ENCODE results near the gene RCE1. TPM values are rescaled to one million over a fixed set of nuclear protein-coding genes. Genes with fewer than 3 reads are reported as not detected.
"Not testable (repeated sequence)": the region's sequence is repeated elsewhere in the genome, so short reads cannot be mapped to it uniquely, and the experiment has no call there.

The RCE1 gene, protein sequence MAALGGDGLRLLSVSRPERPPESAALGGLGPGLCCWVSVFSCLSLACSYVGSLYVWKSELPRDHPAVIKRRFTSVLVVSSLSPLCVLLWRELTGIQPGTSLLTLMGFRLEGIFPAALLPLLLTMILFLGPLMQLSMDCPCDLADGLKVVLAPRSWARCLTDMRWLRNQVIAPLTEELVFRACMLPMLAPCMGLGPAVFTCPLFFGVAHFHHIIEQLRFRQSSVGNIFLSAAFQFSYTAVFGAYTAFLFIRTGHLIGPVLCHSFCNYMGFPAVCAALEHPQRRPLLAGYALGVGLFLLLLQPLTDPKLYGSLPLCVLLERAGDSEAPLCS
- 17.4 and 17.8 TPM in 2 replicates for total RNA-seq (2014; rRNA removed; shearing (Covaris generic))
- 23.1 and 24.3 TPM in 2 replicates for polyA plus RNA-seq (2015; cell fraction: cytosol; rRNA removed)
- 36.8 and 48.6 TPM in 2 replicates for polyA plus RNA-seq (2015; cell fraction: nucleus; rRNA removed)

DNA sequence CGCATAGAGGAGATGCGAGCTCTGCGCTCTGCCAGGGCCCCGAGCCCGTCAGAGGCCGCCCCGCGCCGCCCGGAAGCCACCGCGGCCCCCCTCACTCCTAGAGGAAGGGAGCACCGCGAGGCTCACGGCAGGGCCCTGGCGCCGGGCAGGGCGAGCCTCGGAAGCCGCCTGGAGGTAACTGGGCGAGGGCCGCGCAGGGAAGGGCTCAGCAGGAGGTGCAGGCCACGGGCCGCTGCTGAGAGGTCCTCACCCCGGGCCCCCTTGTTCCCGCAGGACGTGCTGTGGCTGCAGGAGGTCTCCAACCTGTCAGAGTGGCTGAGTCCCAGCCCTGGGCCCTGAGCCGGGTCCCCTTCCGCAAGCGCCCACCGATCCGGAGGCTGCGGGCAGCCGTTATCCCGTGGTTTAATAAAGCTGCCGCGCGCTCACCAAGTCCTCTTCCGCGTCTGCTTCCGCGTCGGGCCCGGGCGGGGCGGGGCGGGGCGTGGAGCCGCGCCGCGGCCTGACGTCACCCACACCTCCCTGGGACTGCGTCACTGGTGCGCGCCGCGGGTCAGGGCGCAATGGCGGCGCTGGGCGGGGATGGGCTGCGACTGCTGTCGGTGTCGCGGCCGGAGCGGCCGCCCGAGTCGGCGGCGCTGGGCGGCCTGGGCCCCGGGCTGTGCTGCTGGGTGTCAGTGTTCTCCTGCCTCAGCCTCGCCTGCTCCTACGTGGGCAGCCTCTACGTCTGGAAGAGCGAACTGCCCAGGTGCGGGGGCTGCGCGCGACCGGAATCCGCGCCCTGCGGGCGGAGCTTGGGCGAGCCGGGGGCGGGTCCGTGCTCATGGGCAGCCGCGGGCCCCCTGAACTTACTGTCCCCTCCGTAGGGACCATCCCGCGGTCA, at the start of gene RCE1:
Gene RCE1, plus strand, starts transcription at position 546 of the 880 bp plus-strand sequence. Its CDS starts 15 bp downstream, at position 561.
- in situ Hi-C loops (cut with HindIII; ENCODE audit: low pct_unique_long_range_greater_than_20kb, low sequenced_read_pairs), result no loop called here
- DNase-seq (ENCODE audit: low read depth, low spot score), result peak; percentile 75

DNA sequence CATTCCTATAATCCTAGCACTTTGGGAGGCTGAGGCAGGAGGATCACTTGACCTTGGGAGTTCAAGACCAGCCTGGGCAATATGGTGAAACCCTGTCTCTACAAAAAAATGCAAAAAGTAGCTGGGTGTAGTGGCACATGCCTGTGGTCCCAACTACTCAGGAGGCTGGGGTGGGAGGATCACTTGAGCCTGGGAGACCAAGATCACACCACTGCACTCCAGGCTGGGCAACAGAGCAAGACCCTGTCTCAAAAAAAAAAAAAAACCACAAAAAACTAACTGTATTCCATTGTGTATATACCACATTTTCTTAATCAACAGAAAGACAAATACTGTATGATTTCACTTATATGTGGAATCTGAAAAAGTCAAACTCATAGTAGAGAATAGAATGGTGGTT, 43.4 kb upstream of the RCE1 start:
- in situ Hi-C loops (cut with HindIII; ENCODE audit: low pct_unique_long_range_greater_than_20kb, low sequenced_read_pairs); DNase-seq (ENCODE audit: low read depth, low spot score): not testable (repeated sequence)

DNA sequence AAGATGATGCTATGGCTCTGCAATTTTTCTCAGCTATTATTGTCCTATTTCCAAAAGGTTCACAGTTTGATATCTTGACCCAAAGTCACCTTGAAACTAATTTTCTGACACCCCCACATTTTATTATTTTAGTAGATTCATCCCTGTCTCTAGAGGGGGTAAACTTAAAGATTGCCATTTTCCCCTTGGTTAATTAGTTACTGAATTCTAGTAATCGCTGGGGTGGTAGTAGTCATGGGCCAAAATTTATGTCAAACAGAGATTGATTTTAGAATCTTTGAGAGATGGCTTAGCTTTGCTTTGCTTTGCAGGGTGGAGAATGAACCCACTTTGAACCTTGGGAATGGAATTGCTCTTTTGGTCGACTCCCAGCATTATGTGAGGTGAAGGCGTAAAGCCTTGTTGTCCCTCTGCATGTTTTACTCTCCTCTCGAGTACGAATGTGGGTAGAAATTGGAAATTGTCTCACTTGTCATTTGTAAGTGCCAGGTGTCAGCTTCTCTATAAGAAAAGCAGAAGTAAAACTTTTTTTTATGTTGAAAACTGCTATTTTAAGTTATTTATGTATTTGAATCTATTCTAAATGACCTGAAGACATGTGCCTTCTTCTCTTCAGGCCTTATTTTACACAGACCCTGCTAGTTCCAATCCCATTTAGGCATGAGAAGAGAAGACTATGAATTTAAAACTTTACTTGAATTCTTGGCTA, 42.4 kb upstream of the RCE1 start:
- DNase-seq (ENCODE audit: low read depth, low spot score), result no peak
- in situ Hi-C loops (cut with HindIII; ENCODE audit: low pct_unique_long_range_greater_than_20kb, low sequenced_read_pairs), result no loop called here

DNA sequence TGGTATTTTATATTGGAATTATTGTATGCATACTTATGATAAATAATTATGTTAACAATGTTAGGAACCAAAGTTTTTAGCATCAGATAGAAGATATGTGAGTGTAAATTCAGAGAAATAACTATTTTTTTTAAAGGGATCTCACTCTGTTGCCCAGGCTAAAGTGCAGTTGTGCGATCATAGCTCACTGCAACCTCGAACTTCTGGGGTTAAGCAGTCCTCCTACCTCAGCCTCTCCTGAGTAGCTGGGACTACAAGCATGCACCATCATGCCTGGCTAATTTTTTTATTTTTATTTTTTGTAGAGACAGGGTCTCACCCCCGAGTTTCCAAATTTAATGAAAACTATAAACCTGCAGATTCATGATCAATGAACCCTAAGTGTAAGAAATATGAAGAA, 33.6 kb upstream of the RCE1 start:
- in situ Hi-C loops (cut with HindIII; ENCODE audit: low pct_unique_long_range_greater_than_20kb, low sequenced_read_pairs), result no loop called here

DNA sequence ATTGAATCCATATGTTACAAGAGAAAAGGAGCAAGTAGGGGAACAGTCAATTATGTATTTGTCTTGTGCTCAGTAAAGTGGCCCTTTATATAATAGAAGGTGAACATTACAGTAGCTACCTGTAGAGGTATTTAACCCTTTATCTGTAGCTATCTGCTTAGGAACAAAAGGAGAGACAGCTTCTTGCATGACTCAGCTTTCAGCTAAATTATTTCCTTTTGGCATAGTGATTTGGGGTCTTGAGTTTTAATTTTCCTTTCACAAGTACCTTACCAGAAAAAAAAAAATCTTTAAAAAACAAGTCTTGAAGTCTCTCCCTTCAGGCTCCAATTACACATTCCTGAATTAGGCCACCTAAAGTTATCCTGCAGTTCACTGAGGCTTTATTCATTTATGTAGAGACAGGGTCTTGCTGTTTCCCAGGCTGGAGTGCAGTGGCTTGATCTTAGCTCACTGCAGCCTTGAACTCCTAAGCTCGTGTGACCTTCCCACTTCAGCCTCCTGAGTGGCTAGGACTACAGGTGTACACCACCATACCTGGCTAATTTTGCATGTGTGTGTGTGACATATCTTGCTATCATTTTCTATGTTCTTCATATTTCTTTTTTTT, 32.6 kb upstream of the RCE1 start:
- in situ Hi-C loops (cut with HindIII; ENCODE audit: low pct_unique_long_range_greater_than_20kb, low sequenced_read_pairs), result no loop called here
- no peak for DNase-seq (ENCODE audit: low read depth, low spot score)

More for the DNA sequence above, 33.6 kb upstream of the RCE1 start:
- DNase-seq (ENCODE audit: low read depth, low spot score), result no peak

DNA sequence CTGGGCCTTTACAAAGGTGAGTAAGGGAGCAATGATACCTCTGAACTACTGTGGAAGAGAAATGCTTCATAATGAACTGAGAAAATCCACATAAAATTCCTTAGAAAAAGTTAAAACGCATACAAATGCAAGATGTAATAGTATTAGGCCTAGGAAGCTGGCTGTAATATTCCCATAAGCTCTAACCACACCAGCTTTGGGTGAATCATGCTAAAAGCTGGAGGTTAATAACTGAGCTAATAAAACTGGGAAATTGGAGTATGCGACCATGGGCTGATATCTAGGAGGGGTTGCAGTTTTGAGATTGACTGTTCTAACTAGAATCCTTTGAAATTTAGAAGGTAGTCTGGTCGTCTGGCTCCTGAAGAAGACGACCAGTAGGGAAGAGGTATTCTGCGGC, 28.6 kb upstream of the RCE1 start:
- in situ Hi-C loops (cut with HindIII; ENCODE audit: low pct_unique_long_range_greater_than_20kb, low sequenced_read_pairs), result no loop called here
- DNase-seq (ENCODE audit: low read depth, low spot score), result no peak

DNA sequence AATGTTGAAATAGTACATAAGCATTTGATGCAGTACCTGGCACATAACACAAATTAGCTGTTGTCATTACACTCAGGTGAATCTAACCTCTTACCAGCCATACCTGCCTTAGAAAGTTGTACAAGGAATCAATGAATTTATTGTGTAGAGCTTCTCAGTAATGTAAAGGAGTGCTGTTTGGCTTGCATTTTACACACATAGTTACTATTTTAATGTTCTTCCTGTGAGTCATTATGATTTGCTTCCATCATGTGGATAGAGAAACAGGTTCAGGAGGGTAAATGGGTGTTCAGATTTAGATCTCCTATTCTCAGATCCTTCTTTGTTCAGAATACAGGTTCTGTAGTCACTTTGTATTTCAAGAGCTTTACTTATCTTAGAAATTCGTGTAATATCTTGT, 27.6 kb upstream of the RCE1 start:
- in situ Hi-C loops (cut with HindIII; ENCODE audit: low pct_unique_long_range_greater_than_20kb, low sequenced_read_pairs), result no loop called here

DNA sequence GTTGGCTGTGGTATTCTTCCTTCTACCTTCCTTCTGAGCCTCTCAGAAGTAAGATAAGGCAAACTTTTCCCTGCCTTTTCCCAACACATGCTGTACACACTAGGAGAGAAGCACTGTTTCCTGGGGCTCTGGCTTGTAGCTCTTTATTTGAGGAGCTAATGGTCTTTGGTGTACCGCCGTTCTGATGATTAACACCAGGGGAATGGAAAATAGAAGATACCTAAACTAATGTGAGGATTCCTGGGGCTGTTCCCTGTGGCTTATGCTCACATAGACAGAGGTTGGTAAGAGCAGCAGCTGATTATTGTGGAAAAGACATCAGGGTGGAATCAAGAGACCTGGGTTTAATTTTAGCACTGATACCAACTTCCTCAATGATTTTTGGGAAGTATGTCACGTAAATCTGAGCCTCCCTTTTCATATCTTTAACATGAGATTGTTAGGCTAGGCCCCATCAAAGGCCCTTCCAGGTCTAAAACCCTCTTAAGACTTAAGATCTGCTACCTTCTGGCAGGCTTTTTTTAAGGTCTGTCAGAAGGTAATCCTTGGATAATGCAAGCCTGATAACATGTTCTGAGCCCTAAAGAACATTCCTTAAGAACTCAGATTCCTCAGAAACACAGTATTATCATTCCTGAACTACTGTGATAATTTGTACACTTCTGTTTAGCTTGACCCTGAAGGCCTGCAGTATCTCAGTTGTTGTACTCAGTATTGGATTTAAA, 24.8 kb upstream of the RCE1 start:
- DNase-seq (ENCODE audit: low read depth, low spot score), result no peak
- in situ Hi-C loops (cut with HindIII; ENCODE audit: low pct_unique_long_range_greater_than_20kb, low sequenced_read_pairs), result no loop called here

More for the DNA sequence above, 27.6 kb upstream of the RCE1 start:
- DNase-seq (ENCODE audit: low read depth, low spot score), result no peak

DNA sequence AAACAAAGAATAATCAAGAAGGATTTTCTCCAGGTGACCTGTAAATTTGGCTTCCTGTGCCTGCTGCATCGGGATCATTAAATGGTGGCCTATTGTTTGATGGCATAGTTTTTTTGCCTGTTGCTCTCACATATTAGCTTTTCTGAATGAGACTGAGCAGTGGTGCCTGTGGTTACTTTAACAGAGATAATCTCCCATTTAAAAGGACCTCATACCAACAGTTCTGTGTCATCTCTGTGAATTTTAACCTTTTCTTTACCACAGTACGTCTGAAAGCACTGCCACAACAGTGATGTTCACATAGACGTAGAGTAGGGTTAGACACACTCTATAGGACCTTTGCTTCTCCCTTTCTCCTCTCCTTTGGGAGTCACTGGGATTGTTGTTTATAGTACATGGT, 22.9 kb upstream of the RCE1 start:
- DNase-seq (ENCODE audit: low read depth, low spot score), result no peak
- in situ Hi-C loops (cut with HindIII; ENCODE audit: low pct_unique_long_range_greater_than_20kb, low sequenced_read_pairs), result no loop called here

DNA sequence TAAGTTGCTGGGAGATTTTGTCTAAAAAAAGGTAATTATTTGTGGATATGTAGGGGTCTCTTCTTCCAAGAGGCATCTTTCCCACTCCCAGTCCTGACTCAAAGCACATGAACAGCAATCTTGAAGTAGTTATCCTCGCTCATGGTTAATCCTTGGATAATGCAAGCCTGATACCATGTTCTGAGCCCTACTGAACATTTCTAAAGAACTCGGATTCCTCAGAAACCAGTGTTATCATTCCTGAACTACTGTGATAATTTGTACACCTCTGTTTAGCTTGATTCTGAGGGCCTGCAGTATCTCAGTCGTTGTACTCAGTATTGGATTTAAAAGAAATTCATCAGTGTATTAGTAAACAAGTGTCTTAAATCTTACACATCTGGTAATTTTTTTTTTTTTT, 22.3 kb upstream of the RCE1 start:
- in situ Hi-C loops (cut with HindIII; ENCODE audit: low pct_unique_long_range_greater_than_20kb, low sequenced_read_pairs), result no loop called here

DNA sequence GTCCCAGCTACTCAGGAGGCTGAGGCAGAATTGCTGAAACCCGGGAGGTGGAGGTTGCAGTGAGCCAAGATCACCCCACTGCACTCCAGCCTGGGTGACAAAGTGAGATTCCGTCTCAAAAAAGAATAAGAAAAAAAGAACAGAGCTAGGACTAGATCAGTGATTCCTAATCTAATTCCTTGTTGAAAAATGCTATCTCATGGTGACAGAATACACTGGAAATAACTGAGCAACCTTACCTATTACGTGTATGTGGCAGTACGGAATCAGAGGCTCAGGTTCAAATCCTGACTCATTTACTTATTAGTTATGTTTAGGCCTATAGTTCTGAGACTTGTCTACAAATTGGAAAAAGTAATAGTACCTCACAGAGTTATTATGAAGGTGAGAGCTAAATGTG, 19.5 kb upstream of the RCE1 start:
- in situ Hi-C loops (cut with HindIII; ENCODE audit: low pct_unique_long_range_greater_than_20kb, low sequenced_read_pairs), result no loop called here
- DNase-seq (ENCODE audit: low read depth, low spot score), result no peak

More for the DNA sequence above, 22.3 kb upstream of the RCE1 start:
- DNase-seq (ENCODE audit: low read depth, low spot score), result no peak

DNA sequence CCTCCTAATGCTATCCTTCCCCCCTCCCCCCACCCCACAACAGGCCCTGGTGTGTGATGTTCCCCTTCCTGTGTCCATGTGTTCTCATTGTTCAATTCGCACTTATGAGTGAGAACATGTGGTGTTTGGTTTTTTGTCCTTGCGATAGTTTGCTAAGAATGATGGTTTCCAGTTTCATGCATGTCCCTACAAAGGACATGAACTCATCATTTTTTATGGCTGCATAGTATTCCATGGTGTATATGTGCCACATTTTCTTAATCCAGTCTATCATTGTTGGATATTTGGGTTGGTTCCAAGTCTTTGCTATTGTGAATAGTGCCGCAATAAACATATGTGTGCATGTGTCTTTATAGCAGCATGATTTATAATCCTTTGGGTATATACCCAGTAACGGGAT, 18.7 kb upstream of the RCE1 start:
- in situ Hi-C loops (cut with HindIII; ENCODE audit: low pct_unique_long_range_greater_than_20kb, low sequenced_read_pairs); DNase-seq (ENCODE audit: low read depth, low spot score): not testable (repeated sequence)

DNA sequence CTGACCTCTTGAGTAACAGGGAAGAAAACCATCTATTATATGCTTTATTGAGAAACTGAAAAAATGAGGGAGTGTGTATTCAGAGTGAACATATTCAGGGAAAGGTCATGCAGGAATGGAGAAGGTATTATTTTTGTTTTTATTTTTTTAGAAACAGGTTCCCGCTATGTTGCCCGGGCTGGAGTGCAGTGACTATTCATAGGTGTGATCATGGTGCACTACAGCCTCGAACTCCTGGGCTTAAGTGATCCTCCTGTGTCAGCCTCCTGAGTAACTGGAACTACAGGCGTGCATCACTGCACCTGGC, 8.7 kb upstream of the RCE1 start:
- DNase-seq (ENCODE audit: low read depth, low spot score), result no peak
- in situ Hi-C loops (cut with HindIII; ENCODE audit: low pct_unique_long_range_greater_than_20kb, low sequenced_read_pairs), result no loop called here

DNA sequence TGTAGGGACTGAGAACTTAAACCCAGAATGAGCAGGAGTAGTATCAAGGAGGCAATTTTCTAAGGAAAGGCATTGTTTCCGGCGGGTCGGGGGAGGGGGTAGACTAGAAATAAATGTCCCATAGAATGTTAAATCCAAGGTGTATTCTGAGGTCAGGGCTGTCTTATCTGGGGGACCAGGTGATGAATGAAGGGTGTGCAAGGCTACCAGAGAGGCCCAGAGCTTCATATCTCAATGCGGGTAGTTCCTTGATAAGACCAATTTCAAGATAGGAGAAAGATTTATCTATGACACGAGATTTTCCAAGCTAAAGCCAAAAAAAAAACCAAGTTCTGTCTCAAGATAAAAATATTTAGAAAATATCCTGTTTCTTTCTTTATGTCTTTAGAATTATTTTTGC, 8.3 kb upstream of the RCE1 start:
- in situ Hi-C loops (cut with HindIII; ENCODE audit: low pct_unique_long_range_greater_than_20kb, low sequenced_read_pairs), result no loop called here
- DNase-seq (ENCODE audit: low read depth, low spot score), result no peak

DNA sequence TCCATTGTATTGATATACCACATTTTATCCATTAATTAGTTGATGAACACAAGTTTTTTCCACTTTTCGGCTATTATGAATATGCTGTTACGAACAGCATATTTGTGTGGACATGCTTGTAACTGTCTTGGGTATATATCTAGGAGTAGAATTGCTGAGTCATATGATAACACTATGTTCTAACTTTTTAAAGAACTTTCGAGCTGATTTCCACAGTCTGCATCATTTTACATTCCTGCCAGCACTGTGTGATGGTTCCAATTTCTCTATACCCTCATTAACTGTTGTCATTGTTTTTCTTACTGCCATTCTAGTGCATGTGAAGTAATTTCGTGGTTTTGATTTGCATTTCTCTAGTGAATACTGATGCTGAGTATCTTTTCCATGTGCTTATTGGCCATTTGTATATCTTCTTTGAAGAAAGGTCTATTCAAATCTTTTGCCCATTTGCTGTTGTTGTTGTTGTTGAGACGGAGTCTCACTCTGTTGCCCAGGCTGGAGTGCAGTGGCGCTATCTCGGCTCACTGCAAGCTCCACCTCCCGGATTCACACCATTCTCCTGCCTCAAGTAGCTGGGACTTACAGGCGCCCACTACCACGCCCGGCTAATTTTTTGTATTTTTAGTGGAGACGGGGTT, 7.4 kb upstream of the RCE1 start:
- in situ Hi-C loops (cut with HindIII; ENCODE audit: low pct_unique_long_range_greater_than_20kb, low sequenced_read_pairs), result no loop called here
- no peak for DNase-seq (ENCODE audit: low read depth, low spot score)

DNA sequence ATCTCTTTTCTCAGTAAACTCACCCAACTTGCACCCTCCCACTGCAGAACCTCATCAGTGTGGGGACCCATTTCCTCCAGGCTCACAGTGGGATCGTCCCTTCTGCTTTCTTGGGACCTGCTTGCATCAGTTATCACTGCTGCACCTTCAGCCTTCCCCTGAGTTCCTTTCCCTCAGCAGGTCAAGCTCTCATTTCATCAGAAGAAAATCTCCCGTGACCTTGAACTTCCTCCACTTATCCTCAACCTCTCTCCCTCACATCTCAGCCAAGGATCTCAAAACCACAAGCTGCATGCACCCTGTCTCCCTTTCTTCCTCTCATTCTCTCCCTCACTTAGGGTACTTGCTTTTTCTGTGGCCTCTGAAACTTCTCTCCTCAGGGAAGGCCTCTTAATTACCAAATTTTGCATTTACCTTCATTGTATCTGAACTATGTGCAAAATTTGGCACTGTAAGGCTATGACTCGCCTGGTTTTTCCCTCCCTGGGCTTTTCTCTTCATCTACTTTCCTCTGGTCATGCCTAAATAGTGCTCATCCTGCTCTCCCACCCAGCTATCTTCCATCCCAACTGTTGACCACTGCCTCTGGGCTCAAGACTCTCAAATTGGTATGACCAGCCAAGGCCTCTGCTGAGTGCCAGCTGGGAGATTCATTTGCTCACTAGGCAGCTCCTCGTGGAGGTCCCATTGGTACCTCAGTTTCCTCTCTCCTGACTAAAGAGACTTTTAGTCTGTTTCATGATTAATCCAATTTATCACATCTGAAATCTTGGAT, 2.7 kb upstream of the RCE1 start:
- no peak for DNase-seq (ENCODE audit: low read depth, low spot score)
- in situ Hi-C loops (cut with HindIII; ENCODE audit: low pct_unique_long_range_greater_than_20kb, low sequenced_read_pairs), result no loop called here
